ENCODE data around the gene KDM3A. TPM values are rescaled to one million over a fixed set of nuclear protein-coding genes. Genes with fewer than 3 reads are reported as not detected.

The KDM3A gene, protein sequence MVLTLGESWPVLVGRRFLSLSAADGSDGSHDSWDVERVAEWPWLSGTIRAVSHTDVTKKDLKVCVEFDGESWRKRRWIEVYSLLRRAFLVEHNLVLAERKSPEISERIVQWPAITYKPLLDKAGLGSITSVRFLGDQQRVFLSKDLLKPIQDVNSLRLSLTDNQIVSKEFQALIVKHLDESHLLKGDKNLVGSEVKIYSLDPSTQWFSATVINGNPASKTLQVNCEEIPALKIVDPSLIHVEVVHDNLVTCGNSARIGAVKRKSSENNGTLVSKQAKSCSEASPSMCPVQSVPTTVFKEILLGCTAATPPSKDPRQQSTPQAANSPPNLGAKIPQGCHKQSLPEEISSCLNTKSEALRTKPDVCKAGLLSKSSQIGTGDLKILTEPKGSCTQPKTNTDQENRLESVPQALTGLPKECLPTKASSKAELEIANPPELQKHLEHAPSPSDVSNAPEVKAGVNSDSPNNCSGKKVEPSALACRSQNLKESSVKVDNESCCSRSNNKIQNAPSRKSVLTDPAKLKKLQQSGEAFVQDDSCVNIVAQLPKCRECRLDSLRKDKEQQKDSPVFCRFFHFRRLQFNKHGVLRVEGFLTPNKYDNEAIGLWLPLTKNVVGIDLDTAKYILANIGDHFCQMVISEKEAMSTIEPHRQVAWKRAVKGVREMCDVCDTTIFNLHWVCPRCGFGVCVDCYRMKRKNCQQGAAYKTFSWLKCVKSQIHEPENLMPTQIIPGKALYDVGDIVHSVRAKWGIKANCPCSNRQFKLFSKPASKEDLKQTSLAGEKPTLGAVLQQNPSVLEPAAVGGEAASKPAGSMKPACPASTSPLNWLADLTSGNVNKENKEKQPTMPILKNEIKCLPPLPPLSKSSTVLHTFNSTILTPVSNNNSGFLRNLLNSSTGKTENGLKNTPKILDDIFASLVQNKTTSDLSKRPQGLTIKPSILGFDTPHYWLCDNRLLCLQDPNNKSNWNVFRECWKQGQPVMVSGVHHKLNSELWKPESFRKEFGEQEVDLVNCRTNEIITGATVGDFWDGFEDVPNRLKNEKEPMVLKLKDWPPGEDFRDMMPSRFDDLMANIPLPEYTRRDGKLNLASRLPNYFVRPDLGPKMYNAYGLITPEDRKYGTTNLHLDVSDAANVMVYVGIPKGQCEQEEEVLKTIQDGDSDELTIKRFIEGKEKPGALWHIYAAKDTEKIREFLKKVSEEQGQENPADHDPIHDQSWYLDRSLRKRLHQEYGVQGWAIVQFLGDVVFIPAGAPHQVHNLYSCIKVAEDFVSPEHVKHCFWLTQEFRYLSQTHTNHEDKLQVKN (N-terminal part only)
- 8.1 and 13.6 TPM in 2 replicates for total RNA-seq

GRCh38 chr2:86440631-86441391 is at the start of gene KDM3A:
KDM3A (plus strand) TSS chr2:86441371; CDS start chr2:86442048, 677 bp downstream.

Other genes with a start within 250 kb of the KDM3A start
- 46.0 and 62.1 TPM in 2 replicates for gene IMMT, start 245.9 kb upstream of the KDM3A start, total RNA-seq
- 16.7 and 42.2 TPM in 2 replicates for gene MRPL35, start 241.9 kb upstream of the KDM3A start, total RNA-seq
- gene REEP1, start 103.7 kb upstream of the KDM3A start, total RNA-seq, result 0.51 and 2.6 TPM in 2 replicates
- 28.2 and 36.3 TPM in 2 replicates for gene CHMP3, start 122.1 kb downstream of the KDM3A start, total RNA-seq
- gene RNF103, start 182.5 kb downstream of the KDM3A start, total RNA-seq, result 9.3 and 20.0 TPM in 2 replicates